ENCODE measurements around the gene PDE6H.

- TF ChIP-seq CTCF (conservative IDR thresholded peaks at IDR 0.05 in 1 of 2, IDR thresholded peaks at IDR 0.05 in 1 of 2; ENCODE audit: low read depth in 1 of 2, low read length in 2 of 2): no peak
- no peak for TF ChIP-seq EZH2 (IDR thresholded peaks at IDR 0.05; ENCODE audit: low read length, missing control alignments)
These were observed 12.0 kb upstream of the PDE6H start for GRCh38 chr12:14960548-14961465.
